A673 (cell line): Measurements from ENCODE around the gene PRPF6. TPM values are rescaled to one million over a fixed set of nuclear protein-coding genes. Genes with fewer than 3 reads are reported as not detected.

ENCODE experiments used
- BruUV-seq: library from RNA; stranded (reverse); fragments of 400-500 nt; replicated peaks from 2 replicates; lab custom pipeline; 2021; lab: Mats Ljungman, UMichigan
- CTCF ChIA-PET: fragments of 300-600 bp; sonication (Branson Sonifier 250); formaldehyde crosslinking; loops from one replicate; lab custom pipeline; 2022; ENCODE audit warnings: antibody characterized with exemption; lab: Charles Lee
- POLR2A ChIA-PET: fragments of 300-600 bp; sonication (Branson Sonifier 250); formaldehyde crosslinking; loops from one replicate; lab custom pipeline; 2022; ENCODE audit warnings: antibody characterized with exemption; ENCODE audit not compliant: low non-redundant PET; lab: Charles Lee
- DNase-seq: peaks from one replicate; pipeline ENCODE4 v3.0.0-alpha.2; 2015; ENCODE audit warnings: low spot score
- H3K27ac ChIP-seq: fragments of 200-600 bp; sonication (generic); 2 replicates; pipeline ENCODE4 v1.5.1; 2016; ENCODE audit warnings: mixed run types, low read depth, mild to moderate bottlenecking, mixed read lengths, antibody characterized with exemption, low read length; ENCODE audit not compliant: poor library complexity, severe bottlenecking
- H3K27me3 ChIP-seq: fragments of 200-600 bp; sonication (generic); replicated peaks from 2 replicates; pipeline ENCODE4 v1.6.1; 2017; ENCODE audit warnings: mixed run types, low read depth, mild to moderate bottlenecking, mixed read lengths, antibody characterized with exemption, low read length; ENCODE audit not compliant: insufficient read depth, poor library complexity
- H3K36me3 ChIP-seq: fragments of 200-600 bp; sonication (generic); 2 replicates; pipeline ENCODE4 v1.6.1; 2016; ENCODE audit warnings: mixed run types, mild to moderate bottlenecking, mixed read lengths, antibody characterized with exemption, low read length; ENCODE audit not compliant: insufficient read depth, poor library complexity, severe bottlenecking
- H3K4me1 ChIP-seq: fragments of 200-600 bp; sonication (generic); 2 replicates; pipeline ENCODE4 v1.6.1; 2017; ENCODE audit warnings: mixed run types, mild to moderate bottlenecking, mixed read lengths, antibody characterized with exemption, low read length; ENCODE audit not compliant: insufficient read depth, poor library complexity, severe bottlenecking
- H3K4me3 ChIP-seq: fragments of 200-600 bp; sonication (generic); 2 replicates; pipeline ENCODE4 v1.5.1; 2016; ENCODE audit warnings: low read depth, mixed run types, mild to moderate bottlenecking, mixed read lengths, low read length; ENCODE audit not compliant: poor library complexity, severe bottlenecking
- H3K9me3 ChIP-seq: fragments of 200-600 bp; sonication (generic); 2 replicates; pipeline ENCODE4 v1.6.1; 2016; ENCODE audit warnings: mixed run types, low read depth, mild to moderate bottlenecking, mixed read lengths, antibody characterized with exemption, low read length; ENCODE audit not compliant: poor library complexity, severe bottlenecking
- EZH2 ChIP-seq: fragments of 200-600 bp; sonication (generic); IDR thresholded peaks from 2 replicates; pipeline ENCODE4 v1.6.1; 2017; ENCODE audit warnings: borderline replicate concordance, low read depth, mild to moderate bottlenecking, mixed read lengths, antibody characterized with exemption, low read length; ENCODE audit not compliant: poor library complexity, severe bottlenecking
- intact Hi-C: fragments of 100-400 bp; cut with micrococcal nuclease; formaldehyde crosslinking; loops from one replicate; pipeline ENCODE4 v1.10.0; 2022; ENCODE audit not compliant: unreplicated experiment
- total RNA-seq: library from RNA; stranded (reverse); gene quantifications from 2 replicates; pipeline ENCODE4 v1.2.3, GENCODE V29; 2021
- TF ChIP-seq, protein P1 (sequence below): fragments of 300-800, 200-600 bp; sonication (generic); conservative IDR thresholded peaks from 2 replicates; pipeline ENCODE4 v1.5.1; 2017; ENCODE audit warnings: low read depth, mild to moderate bottlenecking, antibody characterized with exemption, low read length, moderate library complexity, mixed read lengths

The PRPF6 gene
- total RNA-seq, 1 experiment from 2014 or later, result 86.3 TPM

DNA sequence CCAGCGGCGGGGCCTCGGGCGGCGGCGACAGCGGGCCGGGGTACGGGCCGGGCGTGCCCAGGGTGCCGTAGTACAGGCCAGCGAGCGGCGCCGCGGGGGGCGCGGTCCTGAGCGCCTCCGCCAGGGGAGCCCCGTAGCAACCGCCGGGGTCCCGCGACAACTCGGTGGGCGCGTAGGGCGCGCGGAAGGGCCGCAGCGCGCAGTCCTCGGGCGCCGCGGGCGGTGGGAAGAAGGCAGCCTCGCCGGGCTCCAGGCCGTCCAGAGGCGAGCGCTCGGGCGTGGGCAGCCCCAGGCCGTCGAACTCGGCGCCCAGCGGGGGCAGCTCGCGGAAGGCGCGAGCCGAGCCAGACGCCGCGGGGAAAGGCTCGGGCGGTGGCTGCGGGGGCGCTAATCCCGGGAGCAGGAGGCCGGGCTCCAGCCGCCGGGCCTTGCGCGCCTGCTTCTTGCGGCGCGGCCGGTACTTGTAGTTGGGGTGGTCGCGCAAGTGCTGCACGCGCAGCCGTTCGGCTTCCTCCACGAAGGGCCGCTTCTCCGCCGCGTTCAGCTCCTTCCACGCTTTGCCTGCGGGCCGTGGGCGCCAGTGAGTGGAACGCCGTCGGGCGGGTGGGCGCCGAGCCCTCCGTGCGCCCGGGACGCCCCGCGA is 67.6 kb downstream of the PRPF6 start:
- no peak overlapping the region for H3K4me3 ChIP-seq
- H3K27ac ChIP-seq, result no peak overlapping the region
- ChIA-PET CTCF (no interaction called here), POLR2A (no interaction called here)
- no peaks in the 10 kb centered on the region for H3K36me3 ChIP-seq
- no peak for DNase-seq
- peaks cover 17% of the 10 kb centered on the region for H3K4me1 ChIP-seq
- peaks cover 9% of the 10 kb centered on the region for H3K27me3 ChIP-seq
- BruUV-seq, result no TSS peak
- H3K9me3 ChIP-seq, result no peaks in the 10 kb centered on the region
- TF ChIP-seq, protein P1, sequence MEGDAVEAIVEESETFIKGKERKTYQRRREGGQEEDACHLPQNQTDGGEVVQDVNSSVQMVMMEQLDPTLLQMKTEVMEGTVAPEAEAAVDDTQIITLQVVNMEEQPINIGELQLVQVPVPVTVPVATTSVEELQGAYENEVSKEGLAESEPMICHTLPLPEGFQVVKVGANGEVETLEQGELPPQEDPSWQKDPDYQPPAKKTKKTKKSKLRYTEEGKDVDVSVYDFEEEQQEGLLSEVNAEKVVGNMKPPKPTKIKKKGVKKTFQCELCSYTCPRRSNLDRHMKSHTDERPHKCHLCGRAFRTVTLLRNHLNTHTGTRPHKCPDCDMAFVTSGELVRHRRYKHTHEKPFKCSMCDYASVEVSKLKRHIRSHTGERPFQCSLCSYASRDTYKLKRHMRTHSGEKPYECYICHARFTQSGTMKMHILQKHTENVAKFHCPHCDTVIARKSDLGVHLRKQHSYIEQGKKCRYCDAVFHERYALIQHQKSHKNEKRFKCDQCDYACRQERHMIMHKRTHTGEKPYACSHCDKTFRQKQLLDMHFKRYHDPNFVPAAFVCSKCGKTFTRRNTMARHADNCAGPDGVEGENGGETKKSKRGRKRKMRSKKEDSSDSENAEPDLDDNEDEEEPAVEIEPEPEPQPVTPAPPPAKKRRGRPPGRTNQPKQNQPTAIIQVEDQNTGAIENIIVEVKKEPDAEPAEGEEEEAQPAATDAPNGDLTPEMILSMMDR, result no peak
- TF ChIP-seq EZH2, result peak; percentile 46
- intact Hi-C loops, result no loop called here

DNA sequence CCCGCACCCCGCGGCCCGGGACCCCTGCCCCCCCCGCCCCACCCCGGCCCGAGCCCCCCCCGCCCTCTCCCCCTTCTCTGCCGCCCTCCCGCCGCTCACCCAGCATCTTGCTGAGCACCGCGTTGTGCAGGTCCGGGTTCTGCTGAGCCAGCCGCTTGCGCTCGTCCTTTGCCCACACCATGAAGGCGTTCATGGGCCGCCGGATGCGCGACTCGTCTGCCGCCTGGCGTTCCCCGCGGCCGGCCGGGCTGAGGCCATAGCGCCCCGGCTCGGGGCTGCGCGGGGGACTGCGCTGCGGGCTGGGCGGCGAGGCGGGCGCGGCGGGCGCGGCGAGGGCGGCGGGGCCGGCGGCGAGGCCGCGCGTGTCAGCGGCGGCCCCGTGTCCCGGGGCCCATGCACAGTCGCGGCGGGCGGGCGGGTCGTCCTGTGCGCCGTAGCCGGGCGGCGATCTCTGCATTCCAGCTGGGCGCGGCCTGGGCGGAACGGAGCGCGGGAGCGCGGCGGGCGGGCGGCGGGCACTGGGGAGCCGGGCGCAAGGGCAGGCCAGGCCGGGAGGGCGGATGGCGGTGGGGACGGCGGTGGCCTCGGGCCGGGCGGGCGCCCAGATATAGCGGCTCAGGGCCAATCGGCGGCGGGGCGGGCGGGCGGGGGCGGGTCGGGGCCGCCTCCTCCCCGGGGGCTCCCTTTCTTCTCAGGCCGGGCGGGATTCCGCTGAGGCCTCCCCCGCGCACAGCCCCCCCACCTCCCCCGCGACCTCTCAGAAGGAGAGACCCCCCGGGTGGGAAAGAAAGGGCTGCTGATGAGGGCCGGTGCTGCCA is 68.3 kb downstream of the PRPF6 start, which contains the start of gene SOX18:
TSS of gene SOX18 (minus strand) at position 580 of the 818 bp plus-strand sequence. CDS start at position 457, 123 bp downstream.
- Histone ChIP-seq H3K27ac (no peak within 1 kb of the TSS), H3K4me1 (peaks cover 17% of the 10 kb centered on the region), H3K9me3 (no peaks in the 10 kb centered on the region), H3K27me3 (peaks cover 9% of the 10 kb centered on the region), H3K36me3 (no peaks in the 10 kb centered on the region), H3K4me3 (peak within 1 kb of the TSS; percentile 34)
- TF ChIP-seq, protein P1, result no peak
- no peak for TF ChIP-seq EZH2
- CTCF ChIA-PET, result no interaction called here
- intact Hi-C loops, result no loop called here
- POLR2A ChIA-PET, result no interaction called here
- peak; percentile 62 for DNase-seq
- no TSS peak for BruUV-seq

- BruUV-seq, result no TSS peak
- no peaks in the 10 kb centered on the region for H3K9me3 ChIP-seq
- intact Hi-C loops, result no loop called here
- peaks cover 11% of the 10 kb centered on the region for H3K4me1 ChIP-seq
- TF ChIP-seq EZH2, result no peak
- TF ChIP-seq, protein P1, result no peak
- CTCF ChIA-PET, result no interaction called here
- POLR2A ChIA-PET, result no interaction called here
- DNase-seq, result peak; percentile 54
- no peak overlapping the region for H3K27ac ChIP-seq
- peaks cover 9% of the 10 kb centered on the region for H3K27me3 ChIP-seq
- peak overlapping the region; percentile 34 for H3K4me3 ChIP-seq
- H3K36me3 ChIP-seq, result no peaks in the 10 kb centered on the region
These were observed 68.9 kb downstream of the PRPF6 start for GRCh38 chr20:64049878-64050260.
